Parathyroid adenoma (tissue), 2 donors: ENCODE measurements around the gene DLL3.
"Not testable (repeated sequence)": the region's sequence is repeated elsewhere in the genome, so short reads cannot be mapped to it uniquely, and the experiment has no call there.

Experiments used
- H2AFZ ChIP-seq: fragments of 300-600 bp; sonication (generic); one replicate; pipeline ENCODE4 v1.7.0; 2017; ENCODE audit warnings: antibody characterized with exemption, mild to moderate bottlenecking
- H3K27ac ChIP-seq: fragments of 300-600 bp; sonication (generic); one replicate; pipeline ENCODE4 v1.7.0; 2017
- H3K27me3 ChIP-seq: fragments of 300-600 bp; sonication (generic); one replicate; pipeline ENCODE4 v1.7.0; 2017; ENCODE audit warnings: low read length; ENCODE audit not compliant: control insufficient read depth, insufficient read depth
- H3K36me3 ChIP-seq: fragments of 300-600 bp; sonication (generic); one replicate; pipeline ENCODE4 v1.7.0; 2017; ENCODE audit warnings: low read length; ENCODE audit not compliant: control insufficient read depth, insufficient read depth
- H3K4me1 ChIP-seq: fragments of 300-600 bp; sonication (generic); one replicate; pipeline ENCODE4 v1.7.0; 2017; ENCODE audit warnings: control low read depth
- H3K4me2 ChIP-seq: fragments of 300-600 bp; sonication (generic); one replicate; pipeline ENCODE4 v1.7.0; 2017; ENCODE audit warnings: low read length
- H3K4me3 ChIP-seq: fragments of 300-600 bp; sonication (generic); one replicate; pipeline ENCODE4 v1.7.0; 2017; ENCODE audit warnings: low read depth, low read length
- H3K79me2 ChIP-seq: fragments of 300-600 bp; sonication (generic); one replicate; pipeline ENCODE4 v1.7.0; 2017; ENCODE audit warnings: control low read depth
- H3K9ac ChIP-seq: fragments of 300-600 bp; sonication (generic); one replicate; pipeline ENCODE4 v1.7.0; 2017; ENCODE audit warnings: mild to moderate bottlenecking
- H3K9me3 ChIP-seq: fragments of 300-600 bp; sonication (generic); one replicate; pipeline ENCODE4 v1.7.0; 2017; ENCODE audit warnings: low read length; ENCODE audit not compliant: control insufficient read depth
- CTCF ChIP-seq: fragments of 300-600 bp; sonication (generic); IDR thresholded peaks from one replicate; pipeline ENCODE4 v1.7.0; 2017; ENCODE audit warnings: antibody characterized with exemption, mild to moderate bottlenecking
- donor health status: primary hyperparathyroidism.

The DLL3 gene

GRCh38 chr19:39498798-39499642, at the start of gene DLL3:
TSS of gene DLL3 (plus strand) at chr19:39498947. CDS start at chr19:39498975, 28 bp downstream.
- Histone ChIP-seq H3K9me3 (no peaks in the 10 kb centered on the region), H3K79me2 (no peaks in the 10 kb centered on the region), H3K36me3 (no peaks in the 10 kb centered on the region), H2AFZ (peak within 1 kb of the TSS; percentile 66), H3K4me1 (peaks cover 9% of the 10 kb centered on the region), H3K9ac (no peak within 1 kb of the TSS), H3K4me2 (peak within 1 kb of the TSS; percentile 54), H3K27me3 (no peaks in the 10 kb centered on the region), H3K27ac (no peak within 1 kb of the TSS), H3K4me3 (peak within 1 kb of the TSS; percentile 9)
- TF ChIP-seq CTCF, result no peak

- Histone ChIP-seq H3K27me3 (no peaks in the 10 kb centered on the region), H3K9me3 (no peaks in the 10 kb centered on the region)
Measured at GRCh38 chr19:39449116-39449797, 49.5 kb upstream of the DLL3 start.

GRCh38 chr19:39451257-39451656, 47.5 kb upstream of the DLL3 start:
- peaks cover 38% of the 10 kb centered on the region for H3K4me1 ChIP-seq

More at GRCh38 chr19:39449116-39449797, 49.5 kb upstream of the DLL3 start:
- no peak for TF ChIP-seq CTCF
- H3K4me2 ChIP-seq, result no peak overlapping the region
- peaks cover 72% of the 10 kb centered on the region for H3K79me2 ChIP-seq
- no peaks in the 10 kb centered on the region for H3K36me3 ChIP-seq
- no peak overlapping the region for H2AFZ ChIP-seq
- H3K4me1 ChIP-seq, result peaks cover 40% of the 10 kb centered on the region
- no peak overlapping the region for H3K9ac ChIP-seq
- no peak overlapping the region for H3K4me3 ChIP-seq
- no peak overlapping the region for H3K27ac ChIP-seq

GRCh38 chr19:39463403-39463802, 35.3 kb upstream of the DLL3 start:
- Histone ChIP-seq H3K27me3 (no peaks in the 10 kb centered on the region), H3K9ac (no peak overlapping the region), H3K4me2 (no peak overlapping the region), H3K27ac (no peak overlapping the region), H3K36me3 (no peaks in the 10 kb centered on the region), H3K4me3 (no peak overlapping the region), H3K79me2 (peaks cover 30% of the 10 kb centered on the region), H2AFZ (no peak overlapping the region), H3K4me1 (no peaks in the 10 kb centered on the region), H3K9me3 (no peaks in the 10 kb centered on the region)
- TF ChIP-seq CTCF, result no peak

More at GRCh38 chr19:39451257-39451656, 47.5 kb upstream of the DLL3 start:
- not testable (repeated sequence) for H3K36me3 ChIP-seq, H3K4me2 ChIP-seq, H2AFZ ChIP-seq, H3K4me3 ChIP-seq, H3K9ac ChIP-seq, H3K27ac ChIP-seq, H3K9me3 ChIP-seq, H3K27me3 ChIP-seq
- H3K79me2 ChIP-seq, result peaks cover 75% of the 10 kb centered on the region

- Histone ChIP-seq H3K4me2 (no peak overlapping the region), H3K36me3 (no peaks in the 10 kb centered on the region), H3K4me1 (no peaks in the 10 kb centered on the region), H3K9me3 (no peaks in the 10 kb centered on the region), H3K79me2 (peaks cover 22% of the 10 kb centered on the region), H3K9ac (no peak overlapping the region), H3K27me3 (no peaks in the 10 kb centered on the region), H3K4me3 (no peak overlapping the region), H3K27ac (no peak overlapping the region), H2AFZ (no peak overlapping the region)
- TF ChIP-seq CTCF, result no peak
Measured at GRCh38 chr19:39465956-39466747, 32.6 kb upstream of the DLL3 start.
